OCI-LY3 (cell line): ENCODE data around the gene ABTB2.

Source experiments
- EZH2phosphoT487 ChIP-seq: fragments of 200-600 bp; shearing (Covaris generic); IDR thresholded peaks from 2 replicates; pipeline ENCODE4 v1.6.1; 2018; ENCODE audit warnings: antibody characterized with exemption, mixed run types, low read depth
- TF ChIP-seq, protein P1 (sequence below): fragments of 200-600, 300-600 bp; sonication (generic); IDR thresholded peaks from 2 replicates; pipeline ENCODE4 v1.5.1; 2014; ENCODE audit warnings: antibody characterized with exemption, low read length, low read depth

DNA sequence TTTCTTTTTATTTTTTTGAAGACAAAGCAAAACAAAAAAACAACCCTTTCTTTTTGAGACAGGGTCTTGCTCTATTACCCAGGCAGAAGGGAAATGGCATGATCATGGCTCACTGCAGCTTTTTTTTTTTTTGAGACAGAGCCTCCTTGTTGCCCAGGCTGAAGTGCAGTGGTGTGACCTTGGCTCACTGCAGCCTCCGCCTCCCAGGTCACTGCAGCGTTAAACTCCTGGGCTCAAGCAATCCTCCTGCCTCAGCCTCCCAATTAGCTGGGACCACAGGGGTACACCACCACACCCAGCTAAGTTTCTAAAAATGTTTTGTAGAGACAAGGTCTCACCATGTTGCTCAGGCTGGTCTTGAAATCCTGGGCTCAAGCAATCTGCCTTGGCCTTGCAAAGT, 124.6 kb downstream of the ABTB2 start:
- TF ChIP-seq EZH2phosphoT487: no peak
- TF ChIP-seq, protein P1, sequence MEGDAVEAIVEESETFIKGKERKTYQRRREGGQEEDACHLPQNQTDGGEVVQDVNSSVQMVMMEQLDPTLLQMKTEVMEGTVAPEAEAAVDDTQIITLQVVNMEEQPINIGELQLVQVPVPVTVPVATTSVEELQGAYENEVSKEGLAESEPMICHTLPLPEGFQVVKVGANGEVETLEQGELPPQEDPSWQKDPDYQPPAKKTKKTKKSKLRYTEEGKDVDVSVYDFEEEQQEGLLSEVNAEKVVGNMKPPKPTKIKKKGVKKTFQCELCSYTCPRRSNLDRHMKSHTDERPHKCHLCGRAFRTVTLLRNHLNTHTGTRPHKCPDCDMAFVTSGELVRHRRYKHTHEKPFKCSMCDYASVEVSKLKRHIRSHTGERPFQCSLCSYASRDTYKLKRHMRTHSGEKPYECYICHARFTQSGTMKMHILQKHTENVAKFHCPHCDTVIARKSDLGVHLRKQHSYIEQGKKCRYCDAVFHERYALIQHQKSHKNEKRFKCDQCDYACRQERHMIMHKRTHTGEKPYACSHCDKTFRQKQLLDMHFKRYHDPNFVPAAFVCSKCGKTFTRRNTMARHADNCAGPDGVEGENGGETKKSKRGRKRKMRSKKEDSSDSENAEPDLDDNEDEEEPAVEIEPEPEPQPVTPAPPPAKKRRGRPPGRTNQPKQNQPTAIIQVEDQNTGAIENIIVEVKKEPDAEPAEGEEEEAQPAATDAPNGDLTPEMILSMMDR: no peak
